Measurements from ENCODE around the gene SUPT20HL2.

DNA sequence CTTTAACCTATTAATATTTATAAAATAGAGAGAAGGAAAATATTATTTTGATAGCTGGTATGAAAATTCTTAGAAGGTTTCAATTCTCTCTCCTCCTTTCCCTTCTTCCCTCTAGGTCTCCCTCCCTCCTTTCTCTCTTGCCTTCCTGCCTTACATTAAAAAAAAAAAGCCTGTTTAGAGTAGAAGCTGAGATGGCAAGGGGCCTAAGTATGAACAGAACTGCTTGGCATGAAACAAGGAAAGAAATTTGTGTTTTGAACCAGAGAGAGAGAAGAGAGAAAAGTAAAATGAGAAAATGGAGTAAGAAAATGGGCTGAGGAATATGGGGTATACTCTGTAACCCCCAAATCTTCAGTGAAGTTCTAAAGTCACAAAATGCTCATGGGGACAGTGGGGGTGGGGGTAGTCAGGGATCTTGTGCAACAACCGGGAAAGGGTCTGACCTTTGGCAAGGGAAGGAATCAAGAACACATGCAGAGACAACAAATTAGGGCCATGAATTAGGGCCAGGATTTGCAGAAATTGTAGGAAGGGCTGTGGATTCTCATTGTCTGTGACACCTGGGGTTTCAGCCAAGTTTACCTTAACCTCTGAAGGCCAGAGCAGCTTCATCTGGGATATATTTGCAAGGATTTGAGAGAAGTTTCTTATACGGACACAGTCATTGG, 30.6 kb downstream of the SUPT20HL2 start:
- TF ChIP-seq, protein P1, sequence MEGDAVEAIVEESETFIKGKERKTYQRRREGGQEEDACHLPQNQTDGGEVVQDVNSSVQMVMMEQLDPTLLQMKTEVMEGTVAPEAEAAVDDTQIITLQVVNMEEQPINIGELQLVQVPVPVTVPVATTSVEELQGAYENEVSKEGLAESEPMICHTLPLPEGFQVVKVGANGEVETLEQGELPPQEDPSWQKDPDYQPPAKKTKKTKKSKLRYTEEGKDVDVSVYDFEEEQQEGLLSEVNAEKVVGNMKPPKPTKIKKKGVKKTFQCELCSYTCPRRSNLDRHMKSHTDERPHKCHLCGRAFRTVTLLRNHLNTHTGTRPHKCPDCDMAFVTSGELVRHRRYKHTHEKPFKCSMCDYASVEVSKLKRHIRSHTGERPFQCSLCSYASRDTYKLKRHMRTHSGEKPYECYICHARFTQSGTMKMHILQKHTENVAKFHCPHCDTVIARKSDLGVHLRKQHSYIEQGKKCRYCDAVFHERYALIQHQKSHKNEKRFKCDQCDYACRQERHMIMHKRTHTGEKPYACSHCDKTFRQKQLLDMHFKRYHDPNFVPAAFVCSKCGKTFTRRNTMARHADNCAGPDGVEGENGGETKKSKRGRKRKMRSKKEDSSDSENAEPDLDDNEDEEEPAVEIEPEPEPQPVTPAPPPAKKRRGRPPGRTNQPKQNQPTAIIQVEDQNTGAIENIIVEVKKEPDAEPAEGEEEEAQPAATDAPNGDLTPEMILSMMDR (conservative IDR thresholded peaks at IDR 0.05; ENCODE audit: low read depth in 2 of 2): no peak
- no peak for TF ChIP-seq EZH2phosphoT487 (IDR thresholded peaks at IDR 0.05; ENCODE audit: unreplicated experiment)
- TF ChIP-seq CREB1 (CRISPR knock-in tag; IDR thresholded peaks at IDR 0.05; ENCODE audit: low read depth): no peak
- no peak for TF ChIP-seq POLR2AphosphoS5 (IDR thresholded peaks at IDR 0.05; ENCODE audit: low read depth)
- TF ChIP-seq, protein P2, sequence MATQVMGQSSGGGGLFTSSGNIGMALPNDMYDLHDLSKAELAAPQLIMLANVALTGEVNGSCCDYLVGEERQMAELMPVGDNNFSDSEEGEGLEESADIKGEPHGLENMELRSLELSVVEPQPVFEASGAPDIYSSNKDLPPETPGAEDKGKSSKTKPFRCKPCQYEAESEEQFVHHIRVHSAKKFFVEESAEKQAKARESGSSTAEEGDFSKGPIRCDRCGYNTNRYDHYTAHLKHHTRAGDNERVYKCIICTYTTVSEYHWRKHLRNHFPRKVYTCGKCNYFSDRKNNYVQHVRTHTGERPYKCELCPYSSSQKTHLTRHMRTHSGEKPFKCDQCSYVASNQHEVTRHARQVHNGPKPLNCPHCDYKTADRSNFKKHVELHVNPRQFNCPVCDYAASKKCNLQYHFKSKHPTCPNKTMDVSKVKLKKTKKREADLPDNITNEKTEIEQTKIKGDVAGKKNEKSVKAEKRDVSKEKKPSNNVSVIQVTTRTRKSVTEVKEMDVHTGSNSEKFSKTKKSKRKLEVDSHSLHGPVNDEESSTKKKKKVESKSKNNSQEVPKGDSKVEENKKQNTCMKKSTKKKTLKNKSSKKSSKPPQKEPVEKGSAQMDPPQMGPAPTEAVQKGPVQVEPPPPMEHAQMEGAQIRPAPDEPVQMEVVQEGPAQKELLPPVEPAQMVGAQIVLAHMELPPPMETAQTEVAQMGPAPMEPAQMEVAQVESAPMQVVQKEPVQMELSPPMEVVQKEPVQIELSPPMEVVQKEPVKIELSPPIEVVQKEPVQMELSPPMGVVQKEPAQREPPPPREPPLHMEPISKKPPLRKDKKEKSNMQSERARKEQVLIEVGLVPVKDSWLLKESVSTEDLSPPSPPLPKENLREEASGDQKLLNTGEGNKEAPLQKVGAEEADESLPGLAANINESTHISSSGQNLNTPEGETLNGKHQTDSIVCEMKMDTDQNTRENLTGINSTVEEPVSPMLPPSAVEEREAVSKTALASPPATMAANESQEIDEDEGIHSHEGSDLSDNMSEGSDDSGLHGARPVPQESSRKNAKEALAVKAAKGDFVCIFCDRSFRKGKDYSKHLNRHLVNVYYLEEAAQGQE (IDR thresholded peaks at IDR 0.05; ENCODE audit: unreplicated experiment): no peak
- no peak for TF ChIP-seq ZNF114 (CRISPR knock-in tag; IDR thresholded peaks at IDR 0.05)
- no peak for TF ChIP-seq EZH2 (IDR thresholded peaks at IDR 0.05; ENCODE audit: low read depth, unreplicated experiment)
- no peak for TF ChIP-seq NANOG (IDR thresholded peaks at IDR 0.05; ENCODE audit: borderline replicate concordance)
- no peak for TF ChIP-seq STAT1 (IDR thresholded peaks at IDR 0.05; ENCODE audit: unreplicated experiment)
- TF ChIP-seq JUNB (IDR thresholded peaks at IDR 0.05; ENCODE audit: unreplicated experiment): no peak
- TF ChIP-seq, protein P3, sequence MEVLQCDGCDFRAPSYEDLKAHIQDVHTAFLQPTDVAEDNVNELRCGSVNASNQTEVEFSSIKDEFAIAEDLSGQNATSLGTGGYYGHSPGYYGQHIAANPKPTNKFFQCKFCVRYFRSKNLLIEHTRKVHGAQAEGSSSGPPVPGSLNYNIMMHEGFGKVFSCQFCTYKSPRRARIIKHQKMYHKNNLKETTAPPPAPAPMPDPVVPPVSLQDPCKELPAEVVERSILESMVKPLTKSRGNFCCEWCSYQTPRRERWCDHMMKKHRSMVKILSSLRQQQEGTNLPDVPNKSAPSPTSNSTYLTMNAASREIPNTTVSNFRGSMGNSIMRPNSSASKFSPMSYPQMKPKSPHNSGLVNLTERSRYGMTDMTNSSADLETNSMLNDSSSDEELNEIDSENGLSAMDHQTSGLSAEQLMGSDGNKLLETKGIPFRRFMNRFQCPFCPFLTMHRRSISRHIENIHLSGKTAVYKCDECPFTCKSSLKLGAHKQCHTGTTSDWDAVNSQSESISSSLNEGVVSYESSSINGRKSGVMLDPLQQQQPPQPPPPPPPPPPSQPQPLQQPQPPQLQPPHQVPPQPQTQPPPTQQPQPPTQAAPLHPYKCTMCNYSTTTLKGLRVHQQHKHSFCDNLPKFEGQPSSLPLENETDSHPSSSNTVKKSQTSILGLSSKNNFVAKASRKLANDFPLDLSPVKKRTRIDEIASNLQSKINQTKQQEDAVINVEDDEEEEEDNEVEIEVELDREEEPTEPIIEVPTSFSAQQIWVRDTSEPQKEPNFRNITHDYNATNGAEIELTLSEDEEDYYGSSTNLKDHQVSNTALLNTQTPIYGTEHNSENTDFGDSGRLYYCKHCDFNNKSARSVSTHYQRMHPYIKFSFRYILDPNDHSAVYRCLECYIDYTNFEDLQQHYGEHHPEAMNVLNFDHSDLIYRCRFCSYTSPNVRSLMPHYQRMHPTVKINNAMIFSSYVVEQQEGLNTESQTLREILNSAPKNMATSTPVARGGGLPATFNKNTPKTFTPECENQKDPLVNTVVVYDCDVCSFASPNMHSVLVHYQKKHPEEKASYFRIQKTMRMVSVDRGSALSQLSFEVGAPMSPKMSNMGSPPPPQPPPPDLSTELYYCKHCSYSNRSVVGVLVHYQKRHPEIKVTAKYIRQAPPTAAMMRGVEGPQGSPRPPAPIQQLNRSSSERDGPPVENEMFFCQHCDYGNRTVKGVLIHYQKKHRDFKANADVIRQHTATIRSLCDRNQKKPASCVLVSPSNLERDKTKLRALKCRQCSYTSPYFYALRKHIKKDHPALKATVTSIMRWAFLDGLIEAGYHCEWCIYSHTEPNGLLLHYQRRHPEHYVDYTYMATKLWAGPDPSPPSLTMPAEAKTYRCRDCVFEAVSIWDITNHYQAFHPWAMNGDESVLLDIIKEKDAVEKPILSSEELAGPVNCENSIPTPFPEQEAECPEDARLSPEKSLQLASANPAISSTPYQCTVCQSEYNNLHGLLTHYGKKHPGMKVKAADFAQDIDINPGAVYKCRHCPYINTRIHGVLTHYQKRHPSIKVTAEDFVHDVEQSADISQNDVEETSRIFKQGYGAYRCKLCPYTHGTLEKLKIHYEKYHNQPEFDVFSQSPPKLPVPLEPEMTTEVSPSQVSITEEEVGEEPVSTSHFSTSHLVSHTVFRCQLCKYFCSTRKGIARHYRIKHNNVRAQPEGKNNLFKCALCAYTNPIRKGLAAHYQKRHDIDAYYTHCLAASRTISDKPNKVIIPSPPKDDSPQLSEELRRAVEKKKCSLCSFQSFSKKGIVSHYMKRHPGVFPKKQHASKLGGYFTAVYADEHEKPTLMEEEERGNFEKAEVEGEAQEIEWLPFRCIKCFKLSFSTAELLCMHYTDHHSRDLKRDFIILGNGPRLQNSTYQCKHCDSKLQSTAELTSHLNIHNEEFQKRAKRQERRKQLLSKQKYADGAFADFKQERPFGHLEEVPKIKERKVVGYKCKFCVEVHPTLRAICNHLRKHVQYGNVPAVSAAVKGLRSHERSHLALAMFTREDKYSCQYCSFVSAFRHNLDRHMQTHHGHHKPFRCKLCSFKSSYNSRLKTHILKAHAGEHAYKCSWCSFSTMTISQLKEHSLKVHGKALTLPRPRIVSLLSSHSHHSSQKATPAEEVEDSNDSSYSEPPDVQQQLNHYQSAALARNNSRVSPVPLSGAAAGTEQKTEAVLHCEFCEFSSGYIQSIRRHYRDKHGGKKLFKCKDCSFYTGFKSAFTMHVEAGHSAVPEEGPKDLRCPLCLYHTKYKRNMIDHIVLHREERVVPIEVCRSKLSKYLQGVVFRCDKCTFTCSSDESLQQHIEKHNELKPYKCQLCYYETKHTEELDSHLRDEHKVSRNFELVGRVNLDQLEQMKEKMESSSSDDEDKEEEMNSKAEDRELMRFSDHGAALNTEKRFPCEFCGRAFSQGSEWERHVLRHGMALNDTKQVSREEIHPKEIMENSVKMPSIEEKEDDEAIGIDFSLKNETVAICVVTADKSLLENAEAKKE (CRISPR knock-in tag; IDR thresholded peaks at IDR 0.05): no peak
- TF ChIP-seq, protein P4, sequence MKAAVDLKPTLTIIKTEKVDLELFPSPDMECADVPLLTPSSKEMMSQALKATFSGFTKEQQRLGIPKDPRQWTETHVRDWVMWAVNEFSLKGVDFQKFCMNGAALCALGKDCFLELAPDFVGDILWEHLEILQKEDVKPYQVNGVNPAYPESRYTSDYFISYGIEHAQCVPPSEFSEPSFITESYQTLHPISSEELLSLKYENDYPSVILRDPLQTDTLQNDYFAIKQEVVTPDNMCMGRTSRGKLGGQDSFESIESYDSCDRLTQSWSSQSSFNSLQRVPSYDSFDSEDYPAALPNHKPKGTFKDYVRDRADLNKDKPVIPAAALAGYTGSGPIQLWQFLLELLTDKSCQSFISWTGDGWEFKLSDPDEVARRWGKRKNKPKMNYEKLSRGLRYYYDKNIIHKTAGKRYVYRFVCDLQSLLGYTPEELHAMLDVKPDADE (IDR thresholded peaks at IDR 0.05): no peak

Measured in GM23338 (cell line).